NCI-H1417 (cell line): ENCODE measurements around the gene TRIM9.

Source experiments
- DNase-seq, 3 experiments: peaks; one replicate each; lab custom pipeline; 2025; lab: John Stamatoyannopoulos, UW

TRIM9 gene

GRCh38 chr14:51094901-51095853 lies at the start of gene TRIM9:
Gene TRIM9 (minus strand): TSS chr14:51095105. CDS start chr14:51094939, 166 bp downstream.
- DNase-seq = peak; percentile 99

DNA sequence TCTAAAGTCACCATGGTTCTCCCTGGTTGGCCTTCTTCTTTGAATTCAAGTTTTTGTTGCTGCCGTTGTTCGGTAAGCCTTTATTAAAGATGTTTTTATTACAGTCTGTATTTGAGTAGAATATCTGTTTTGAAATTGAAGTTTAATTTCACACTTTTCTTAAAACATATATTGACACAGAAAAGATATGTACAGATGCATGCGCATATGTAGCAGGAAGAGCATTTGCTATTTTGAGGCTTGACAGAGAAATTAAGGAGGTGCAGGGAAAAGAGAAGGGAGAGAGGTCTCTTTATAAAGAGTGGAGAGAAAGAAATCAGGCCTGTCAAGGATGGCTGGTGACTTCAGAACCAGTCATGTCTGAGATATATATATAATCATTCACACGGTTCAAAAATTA lies 46.0 kb upstream of the TRIM9 start:
- no peak for DNase-seq

- no peak for DNase-seq
Observed at GRCh38 chr14:51140338-51140737, 45.4 kb upstream of the TRIM9 start.

DNA sequence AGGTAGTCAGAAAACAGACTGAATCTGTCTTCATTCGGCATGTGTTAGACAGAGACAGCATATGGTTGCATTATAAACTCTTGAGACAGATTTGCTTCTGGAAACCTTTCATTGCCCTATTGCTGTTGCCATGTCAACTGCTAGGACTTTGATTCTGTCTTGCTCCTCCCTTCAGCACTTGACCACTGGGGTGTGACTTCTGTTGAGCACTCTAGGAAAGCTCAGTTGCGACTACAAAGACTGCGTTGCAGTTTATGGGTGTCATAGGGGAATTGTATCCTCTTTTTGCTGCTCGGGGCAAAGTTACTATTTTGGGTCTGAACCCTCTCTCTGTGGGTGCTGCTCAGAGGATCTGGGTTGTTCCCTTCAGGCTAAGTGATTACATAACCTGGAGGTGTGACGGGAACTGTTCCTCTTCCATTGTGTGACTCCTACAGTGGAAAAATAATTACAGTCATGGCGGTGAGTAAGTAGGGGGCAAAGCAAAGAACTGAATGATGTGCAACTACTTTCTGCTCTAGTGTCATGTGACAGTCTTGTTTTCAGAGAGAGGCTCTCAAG lies 44.3 kb upstream of the TRIM9 start:
- peak in 1 of 3 experiments; percentile 44 for DNase-seq

DNA sequence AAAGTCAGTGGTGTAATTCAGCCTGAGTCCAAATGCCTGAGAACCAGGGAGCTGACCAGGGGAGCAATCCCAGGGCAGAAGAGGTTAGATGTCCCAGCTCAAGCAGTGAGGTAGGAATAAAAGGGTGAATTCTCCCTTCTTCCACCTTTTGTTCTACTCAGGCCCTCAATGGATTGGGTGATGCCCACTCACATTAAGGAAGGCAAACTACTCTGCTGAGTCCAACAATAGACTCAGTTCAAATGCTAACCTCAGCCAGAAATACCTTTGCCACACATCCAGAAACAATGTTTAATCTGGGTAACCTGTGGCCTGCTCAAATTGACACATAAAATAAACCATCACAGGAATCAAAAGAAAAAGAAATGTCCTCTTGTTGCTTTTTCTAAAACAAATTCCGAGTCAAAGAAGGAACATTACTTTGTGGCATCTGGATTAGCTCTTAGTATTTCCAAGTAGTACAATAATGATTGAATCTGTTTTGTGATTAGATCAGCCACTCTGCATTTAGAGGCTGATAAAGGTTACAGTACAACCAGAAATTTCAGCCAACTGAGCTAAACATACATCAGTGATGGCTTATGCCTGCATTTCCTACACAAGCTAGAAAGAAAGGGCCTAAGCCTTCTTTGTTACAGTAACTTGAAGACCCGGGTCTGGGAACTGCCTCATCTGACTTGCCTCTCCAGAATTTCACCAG lies 43.6 kb upstream of the TRIM9 start:
- DNase-seq = no peak

DNA sequence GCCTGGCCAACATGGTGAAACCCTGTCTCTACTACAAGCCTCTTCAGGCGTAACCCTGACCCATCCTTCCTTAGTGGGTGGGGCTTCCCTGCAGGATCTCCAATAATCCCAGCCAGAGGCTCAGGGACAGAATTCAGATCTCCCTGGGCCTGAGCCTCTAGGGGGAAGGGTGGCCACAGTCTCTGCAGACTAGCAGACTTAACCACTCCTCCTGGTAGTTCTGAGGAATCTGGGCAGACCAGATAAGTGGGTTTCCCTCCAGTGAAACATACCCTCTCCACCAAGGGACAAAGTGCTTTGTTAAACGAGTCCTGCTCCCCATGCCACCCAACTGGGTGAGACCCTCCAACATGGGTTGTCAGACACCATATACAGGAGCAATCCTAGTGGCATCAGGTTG lies 36.6 kb upstream of the TRIM9 start:
- DNase-seq = no peak

GRCh38 chr14:51129130-51129529 lies 34.2 kb upstream of the TRIM9 start:
- no peak for DNase-seq

DNA sequence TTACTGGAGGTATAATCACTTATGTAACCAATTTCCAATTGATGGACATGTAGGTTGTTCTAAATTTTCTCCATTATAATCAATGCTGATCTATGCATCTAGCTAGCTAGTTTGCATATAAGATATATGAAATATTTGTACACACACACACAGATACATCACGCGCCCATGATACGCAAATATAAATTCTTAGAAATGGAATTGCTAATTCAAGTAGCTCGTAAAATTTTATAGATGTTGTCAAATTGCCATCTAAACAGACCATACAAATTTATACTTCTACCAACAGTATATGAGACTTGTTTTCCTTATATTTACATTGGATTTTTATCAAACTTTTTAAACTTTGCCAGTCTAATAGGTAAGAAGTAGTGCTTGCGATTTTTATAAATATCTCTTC lies 29.1 kb upstream of the TRIM9 start:
- no peak for DNase-seq

- no peak for DNase-seq
Observed at GRCh38 chr14:51121096-51121495, 26.2 kb upstream of the TRIM9 start.

GRCh38 chr14:51119411-51120051 lies 24.6 kb upstream of the TRIM9 start:
- DNase-seq = peak in 2 of 3 experiments; percentile 30 to 52

GRCh38 chr14:51118993-51119392 lies 24.1 kb upstream of the TRIM9 start:
- DNase-seq = no peak

- DNase-seq = no peak
Observed at GRCh38 chr14:51117593-51117992, 22.7 kb upstream of the TRIM9 start.

- peak in 2 of 3 experiments; percentile 12 to 49 for DNase-seq
Observed at GRCh38 chr14:51116682-51117081, 21.8 kb upstream of the TRIM9 start.

DNA sequence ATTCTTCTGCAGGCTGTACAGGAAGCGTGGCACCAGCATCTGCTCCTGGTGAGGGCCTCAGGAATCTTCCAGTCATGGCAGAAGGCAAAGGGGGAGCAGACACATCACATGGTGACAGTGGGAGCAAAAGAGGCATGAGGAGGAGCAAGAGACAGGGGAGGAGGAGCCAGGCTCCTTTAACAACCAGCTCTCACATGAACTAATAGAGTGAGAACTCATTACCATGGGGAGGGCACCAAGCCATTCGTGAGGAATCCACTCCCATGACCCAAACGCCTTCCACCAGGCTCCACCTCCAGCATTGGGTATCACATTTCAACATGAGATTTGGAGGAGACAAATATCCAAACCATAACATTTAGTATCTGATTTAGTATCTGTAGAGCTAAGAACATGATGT lies 14.7 kb upstream of the TRIM9 start:
- DNase-seq = no peak

- DNase-seq = no peak
Observed at GRCh38 chr14:51107801-51108200, 12.9 kb upstream of the TRIM9 start.

GRCh38 chr14:51104467-51104866 lies 9.6 kb upstream of the TRIM9 start:
- no peak for DNase-seq

DNA sequence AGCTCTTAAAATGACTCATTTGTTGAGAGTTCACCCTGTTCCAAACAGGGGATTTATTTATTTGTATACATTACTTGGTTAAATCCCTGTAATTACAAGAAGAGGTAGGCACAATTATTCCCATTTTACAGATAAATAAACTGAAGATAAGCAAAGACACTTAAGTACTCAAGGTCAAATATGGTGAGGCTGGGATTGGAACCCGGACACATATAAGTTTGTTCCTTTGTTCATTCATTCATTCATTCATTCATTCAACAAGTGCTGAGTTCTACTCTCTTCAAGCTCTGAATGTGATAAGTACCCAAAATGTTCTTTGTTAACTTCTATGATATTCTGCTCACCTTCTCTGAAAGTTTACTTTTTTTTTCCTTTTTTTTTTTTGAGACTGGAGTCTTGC lies 2.4 kb upstream of the TRIM9 start:
- DNase-seq = peak in 1 of 3 experiments; percentile 55

- DNase-seq = peak in 1 of 3 experiments; percentile 55
Observed at GRCh38 chr14:51096870-51097269, 2.0 kb upstream of the TRIM9 start.

GRCh38 chr14:51095854-51096823 lies 1.2 kb upstream of the TRIM9 start:
- peak; percentile 60 to 93 (median 91) for DNase-seq

DNA sequence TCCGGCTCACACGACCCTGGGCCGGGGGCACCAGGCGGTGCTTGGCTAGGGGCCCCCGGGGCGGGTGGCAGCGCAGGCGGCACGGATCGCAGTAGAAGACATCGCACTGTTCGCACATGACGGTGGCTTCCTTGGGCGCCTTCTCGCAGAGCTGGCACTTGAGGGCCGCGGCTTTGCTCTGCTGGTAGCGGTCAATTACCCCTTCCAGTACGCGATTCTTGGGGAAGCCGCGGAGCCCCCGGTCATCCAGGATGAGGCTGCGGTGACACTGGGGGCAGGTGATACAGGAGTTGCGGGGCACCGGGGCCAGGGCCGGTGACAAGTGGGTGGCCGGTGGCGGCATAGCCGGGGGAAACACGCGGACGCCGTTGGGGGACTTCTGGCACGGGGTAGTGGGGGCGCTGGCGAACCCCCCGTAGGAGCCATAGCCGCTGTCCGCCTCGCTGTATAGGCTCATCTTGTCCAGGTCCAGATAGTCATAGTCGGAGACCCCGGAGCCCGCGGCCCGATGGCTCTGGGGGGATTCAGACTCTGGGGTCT lies 553 bp downstream of the TRIM9 start:
- peak; percentile 61 to 85 (median 77) for DNase-seq
